ENCODE results near the gene KRT1. TPM values are rescaled to one million over a fixed set of nuclear protein-coding genes. Genes with fewer than 3 reads are reported as not detected.
"Not testable (repeated sequence)": the region's sequence is repeated elsewhere in the genome, so short reads cannot be mapped to it uniquely, and the experiment has no call there.

The KRT1 gene
- 791 TPM for total RNA-seq

GRCh38 chr12:52680363-52680762, at the start of gene KRT1:
Gene KRT1, minus strand, starts transcription at chr12:52680407. Its CDS starts 59 bp downstream, at chr12:52680348.
- DNase-seq = no peak

GRCh38 chr12:52729147-52729546, 48.9 kb upstream of the KRT1 start:
- no peak for DNase-seq

- no peak for DNase-seq
Observed at GRCh38 chr12:52728374-52728773, 48.2 kb upstream of the KRT1 start.

DNA sequence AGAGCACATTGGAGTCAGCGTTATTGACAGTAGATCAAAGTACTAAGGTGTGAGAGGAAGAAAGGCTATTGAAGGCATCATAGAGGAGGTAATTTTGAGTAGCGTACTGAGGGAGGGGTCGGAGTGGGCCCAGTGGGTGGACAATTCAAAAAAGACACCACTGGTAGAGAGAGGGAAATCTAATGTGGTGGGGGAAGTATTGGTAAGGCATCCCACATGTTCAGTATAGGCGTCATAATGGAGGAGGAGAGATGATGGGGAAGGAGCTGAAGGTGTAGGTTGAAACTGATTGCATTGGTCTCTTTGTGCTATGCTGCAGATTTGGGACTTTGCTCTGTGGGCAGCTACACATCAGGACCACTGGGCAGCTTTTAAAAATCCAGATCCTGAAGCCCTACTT, 46.8 kb upstream of the KRT1 start:
- no peak for DNase-seq

GRCh38 chr12:52726451-52726850, 46.2 kb upstream of the KRT1 start:
- no peak for DNase-seq

DNA sequence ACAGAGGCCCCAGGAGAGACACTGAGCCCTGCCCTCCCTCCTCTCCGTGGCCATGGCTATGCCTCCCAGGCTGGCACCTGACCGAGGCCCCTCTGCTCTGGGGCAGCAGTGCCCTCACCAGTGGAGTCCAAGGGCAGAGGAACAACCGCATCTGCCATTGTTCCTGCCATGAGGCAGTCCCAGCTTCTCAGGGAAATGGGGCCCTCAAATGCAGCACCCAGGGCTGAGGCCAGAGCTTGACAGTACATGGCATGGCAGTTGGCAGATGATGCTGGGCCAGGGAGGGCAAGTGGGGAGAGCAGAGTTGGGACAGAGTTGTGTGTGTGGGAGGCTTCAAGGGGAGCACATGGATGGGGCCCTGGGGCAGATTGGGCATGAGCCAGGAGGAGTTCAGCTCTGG, 44.2 kb upstream of the KRT1 start:
- no peak for DNase-seq

- DNase-seq = no peak
Observed at GRCh38 chr12:52722680-52723079, 42.5 kb upstream of the KRT1 start.

DNA sequence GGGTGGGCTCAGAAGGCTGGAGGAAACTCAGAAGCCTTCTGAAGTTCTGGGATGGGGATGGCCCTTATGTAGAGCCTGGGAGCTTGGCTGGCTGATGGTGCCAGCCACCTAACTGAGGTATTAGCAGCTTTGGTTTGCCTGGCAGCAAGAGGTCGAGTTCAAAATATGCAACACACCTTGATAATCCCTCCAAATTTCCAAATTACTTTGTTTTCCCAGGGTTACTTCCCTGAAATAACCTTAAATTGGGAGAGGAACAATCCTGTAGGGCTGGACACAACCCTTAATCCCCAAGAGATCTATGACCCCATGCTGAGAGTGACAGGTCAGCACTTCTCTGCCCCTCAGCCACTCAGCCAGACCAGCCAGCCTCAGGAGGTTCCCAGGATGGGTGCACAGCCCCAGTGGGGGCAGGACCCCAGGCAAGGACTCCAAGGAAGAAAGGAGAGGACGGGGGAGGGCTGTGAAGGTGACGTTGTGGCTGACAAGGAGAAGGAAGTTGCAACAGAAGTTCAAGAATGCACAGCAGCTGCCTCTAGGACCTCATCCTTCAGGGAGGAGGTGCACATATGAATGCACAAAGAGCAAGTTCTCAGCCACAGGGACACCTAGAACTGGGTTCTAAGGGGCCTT, 41.7 kb upstream of the KRT1 start:
- DNase-seq = no peak

- no peak for DNase-seq
Observed at GRCh38 chr12:52720365-52720886, 40.2 kb upstream of the KRT1 start.

GRCh38 chr12:52716061-52716460, 35.9 kb upstream of the KRT1 start:
- DNase-seq = no peak

GRCh38 chr12:52715416-52715815, 35.2 kb upstream of the KRT1 start:
- DNase-seq = no peak

GRCh38 chr12:52714887-52715281, 34.7 kb upstream of the KRT1 start:
- DNase-seq = no peak

- DNase-seq = no peak
Observed at GRCh38 chr12:52713960-52714886, 34.0 kb upstream of the KRT1 start.

DNA sequence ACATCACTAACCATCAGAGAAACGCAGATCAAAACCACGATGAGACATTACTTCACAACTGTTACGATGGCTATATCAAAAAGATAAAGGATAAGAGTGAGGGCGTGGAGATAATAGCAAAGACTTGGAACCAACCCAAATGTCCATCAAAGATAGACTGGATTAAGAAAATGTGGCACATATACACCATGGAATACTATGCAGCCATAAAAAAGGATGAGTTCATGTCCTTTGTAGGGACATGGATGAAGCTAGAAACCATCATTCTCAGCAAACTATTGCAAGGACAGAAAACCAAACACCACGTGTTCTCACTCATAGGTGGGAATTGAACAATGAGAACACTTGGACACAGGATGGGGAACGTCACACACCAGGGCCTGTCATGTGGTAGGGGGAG, 31.9 kb upstream of the KRT1 start:
- not testable (repeated sequence) for DNase-seq

DNA sequence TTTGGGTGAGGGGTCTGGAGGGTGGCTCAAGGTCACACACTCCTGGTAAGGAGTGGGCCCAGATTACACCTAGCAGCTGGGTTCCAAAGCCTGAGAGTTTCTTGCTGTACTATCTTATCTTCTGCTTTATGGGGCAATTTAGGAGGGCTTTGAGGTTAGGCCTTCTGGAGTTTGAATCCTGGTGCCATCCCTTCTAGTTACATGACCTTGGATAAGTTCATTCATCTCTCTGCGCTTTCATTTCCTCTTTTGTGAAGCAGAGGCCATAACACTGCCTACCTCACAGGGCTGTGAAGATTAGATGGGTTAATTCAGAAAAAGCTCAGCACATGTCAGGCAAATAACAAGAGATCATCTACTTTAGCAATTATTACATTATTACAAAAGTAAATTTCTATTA, 30.5 kb upstream of the KRT1 start:
- DNase-seq = no peak

DNA sequence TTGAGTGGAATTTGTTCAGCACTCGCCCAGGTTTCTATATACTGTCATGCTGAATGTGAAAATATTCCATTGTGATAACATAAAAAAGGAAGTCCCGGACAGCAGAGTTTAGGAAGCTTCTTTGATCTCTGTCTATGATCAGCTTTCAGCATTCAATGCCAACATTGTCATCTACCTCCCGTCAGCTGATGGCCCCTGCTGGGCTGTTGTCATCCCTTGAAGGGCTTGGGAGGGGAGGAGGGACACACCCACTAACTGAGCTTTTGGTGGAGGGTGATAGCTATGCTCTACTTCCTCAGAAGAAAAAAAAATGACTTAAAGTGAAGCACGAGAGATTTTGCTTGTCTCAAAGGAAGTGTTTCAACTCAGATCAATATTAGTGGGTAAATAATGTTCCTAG, 27.8 kb upstream of the KRT1 start:
- no peak for DNase-seq

- DNase-seq = no peak
Observed at GRCh38 chr12:52704464-52704863, 24.3 kb upstream of the KRT1 start.

- DNase-seq = no peak
Observed at GRCh38 chr12:52703878-52704277, 23.7 kb upstream of the KRT1 start.

DNA sequence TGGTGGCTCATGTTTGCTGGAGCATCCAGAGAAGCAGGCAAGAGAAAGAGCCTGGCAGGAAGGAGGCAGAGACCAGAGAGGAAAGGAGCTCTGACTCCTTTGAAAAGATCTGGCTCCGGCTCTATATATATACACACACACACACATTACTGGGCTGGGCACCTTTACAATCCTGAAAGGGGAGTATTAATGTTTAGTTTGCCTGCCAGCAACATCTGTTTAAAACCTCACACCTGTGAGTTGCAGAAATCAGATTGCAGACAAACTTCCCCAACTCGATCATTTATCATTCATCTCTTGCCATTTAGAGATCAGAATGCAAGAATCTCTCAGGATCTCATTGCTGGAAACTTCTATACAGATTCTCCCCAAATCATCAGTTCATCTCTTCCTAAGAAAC, 23.2 kb upstream of the KRT1 start, which contains the start of gene KRT77:
TSS of gene KRT77 (minus strand) at position 101 of the 400 bp plus-strand sequence. CDS start at position 11, 90 bp downstream.
- no peak for DNase-seq

DNA sequence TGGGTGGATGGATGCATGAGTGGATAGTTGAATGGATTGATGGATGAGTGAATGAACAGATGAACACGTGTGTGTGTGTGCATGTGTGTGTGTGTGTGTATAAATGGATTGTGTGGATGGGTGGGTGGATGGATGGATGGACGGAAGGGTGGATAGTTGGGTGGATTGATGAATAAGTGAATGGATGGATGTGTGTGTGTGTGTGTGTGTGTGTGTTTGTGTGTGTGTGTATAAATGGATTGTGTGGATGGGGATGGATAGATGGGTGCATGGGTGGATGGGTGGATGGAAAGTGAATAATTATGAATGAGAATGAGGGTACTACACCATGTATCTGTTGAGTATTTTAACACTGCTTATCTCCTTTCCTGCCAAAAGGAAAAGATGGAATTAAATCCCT, 22.1 kb upstream of the KRT1 start:
- no peak for DNase-seq

GRCh38 chr12:52701281-52701680, 21.1 kb upstream of the KRT1 start:
- no peak for DNase-seq

DNA sequence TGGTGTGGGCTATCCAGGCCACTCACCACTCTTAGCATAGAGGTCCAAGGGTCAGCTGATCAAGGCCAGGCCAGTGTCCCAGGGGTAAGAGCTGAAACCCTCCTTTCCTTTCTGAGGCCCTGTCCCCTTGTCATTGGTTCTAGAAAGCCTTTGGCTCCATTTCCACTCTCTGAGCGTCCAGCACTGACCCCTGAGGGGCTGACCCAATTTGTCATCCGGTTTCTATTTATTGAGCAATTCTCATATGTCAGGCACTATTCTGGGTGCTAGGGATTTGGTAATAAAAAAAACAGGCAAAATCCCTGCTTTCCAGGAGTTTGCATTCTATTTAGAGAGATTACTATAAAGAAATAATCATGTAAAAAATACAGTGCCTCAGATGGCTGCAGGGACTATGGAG, 19.8 kb upstream of the KRT1 start:
- no peak for DNase-seq

DNA sequence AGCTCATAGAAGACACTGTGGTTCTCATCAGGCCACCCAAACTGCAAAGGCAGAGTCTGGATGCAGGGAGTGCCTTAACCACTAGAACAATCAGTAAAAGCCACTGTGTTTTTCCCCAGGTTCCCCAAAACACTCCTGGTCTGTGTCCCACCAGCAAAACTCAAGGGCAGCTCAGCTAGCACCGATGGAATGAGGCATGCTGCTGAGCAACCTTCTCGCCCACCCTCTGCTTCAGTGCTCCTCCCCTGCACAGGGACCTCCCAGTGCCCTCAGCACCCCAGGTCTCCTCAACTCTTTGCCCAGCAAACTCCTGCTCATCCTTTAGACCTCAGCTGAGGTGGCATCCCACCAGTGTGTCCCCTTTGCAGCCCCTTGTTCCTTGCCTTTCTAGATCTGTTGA, 19.2 kb upstream of the KRT1 start:
- DNase-seq = no peak

Measured in skin of body (tissue), 2 donors.